GM12878 (cell line): Measurements from ENCODE around the gene HGS. TPM values are rescaled to one million over a fixed set of nuclear protein-coding genes. Genes with fewer than 3 reads are reported as not detected.

Experiments
- ATAC-seq: fragments of 200-7000 bp; cut with Tn5 transposase; 3 replicates; pipeline ENCODE4 v1.9.1; 2020; ENCODE audit warnings: mild to moderate bottlenecking, moderate library complexity
- BruUV-seq: library from RNA; stranded (reverse); fragments of 400-500 nt; replicated peaks from 2 replicates; lab custom pipeline; 2021; lab: Mats Ljungman, UMichigan
- CTCF ChIA-PET: fragments of 300-600 bp; sonication (Branson Sonifier 250); formaldehyde crosslinking; extraction: SDS; loops from one replicate; lab custom pipeline; 2021; ENCODE audit warnings: inconsistent platforms; lab: Yijun Ruan, JAX
- POLR2A ChIA-PET: fragments of 350-600 bp; formaldehyde crosslinking; extraction: SDS; loops from one replicate; lab custom pipeline; 2021; ENCODE audit warnings: inconsistent platforms; lab: Charles Lee
- RAD21 ChIA-PET: fragments of 300-600 bp; sonication (Branson Sonifier 250); formaldehyde crosslinking; loops from one replicate; lab custom pipeline; 2023; ENCODE audit warnings: antibody characterized with exemption; ENCODE audit not compliant: unreplicated experiment; lab: Charles Lee
- SMC1A ChIA-PET: fragments of 300-600 bp; sonication (Branson Sonifier 250); formaldehyde crosslinking; loops from one replicate; lab custom pipeline; 2023; ENCODE audit not compliant: unreplicated experiment, uncharacterized antibody; lab: Charles Lee
- DNase-seq: peaks from one replicate; pipeline ENCODE4 v3.0.0-alpha.2; 2011; ENCODE audit warnings: low read depth, low spot score
- FAIRE-seq: peaks from 3 replicates; lab custom pipeline; 2011; peaks lifted over from hg19 to GRCh38; lab: Jason Lieb, UNC
- H2AFZ ChIP-seq: 2 replicates; pipeline ENCODE4 v1.6.0; 2011; ENCODE audit warnings: low read depth, low read length, control low read depth; ENCODE audit not compliant: control insufficient read depth
- H3K27ac ChIP-seq: 2 replicates; pipeline ENCODE4 v1.5.1; 2011; ENCODE audit warnings: control low read depth; ENCODE audit not compliant: control insufficient read depth, insufficient read depth
- H3K27me3 ChIP-seq, 2 experiments: replicated peaks in 1 of 2; 2 replicates each; pipeline versions ENCODE4 v1.6.0 to v1.6.1; 2011; ENCODE audit warnings: low read length in 1 of 2; ENCODE audit not compliant: control insufficient read depth in 2 of 2, insufficient read depth in 2 of 2
- H3K36me3 ChIP-seq, 2 experiments: 2 replicates each; pipeline ENCODE4 v1.5.1; 2011; ENCODE audit warnings: low read length in 1 of 2; ENCODE audit not compliant: control insufficient read depth in 2 of 2, insufficient read depth in 2 of 2
- H3K4me1 ChIP-seq: 2 replicates; pipeline ENCODE4 v1.6.1; 2011; ENCODE audit warnings: mild to moderate bottlenecking, low read length, moderate library complexity, mixed read lengths; ENCODE audit not compliant: control insufficient read depth, insufficient read depth
- H3K4me2 ChIP-seq: 2 replicates; pipeline ENCODE4 v1.6.0; 2011; ENCODE audit warnings: control low read depth; ENCODE audit not compliant: control insufficient read depth, insufficient read depth
- H3K4me3 ChIP-seq: fragments of 200-600 bp; sonication (generic); 2 replicates; pipeline ENCODE4 v1.5.1; 2016
- H3K79me2 ChIP-seq: 2 replicates; pipeline ENCODE4 v1.6.0; 2011; ENCODE audit warnings: low read length; ENCODE audit not compliant: control insufficient read depth, insufficient read depth
- H3K9ac ChIP-seq: 2 replicates; pipeline ENCODE4 v1.8.0; 2011; ENCODE audit warnings: low read length, control low read depth, mixed read lengths; ENCODE audit not compliant: control insufficient read depth, insufficient read depth
- H3K9me3 ChIP-seq: replicated peaks from 3 replicates; pipeline ENCODE4 v1.5.1; 2011; ENCODE audit warnings: mild to moderate bottlenecking, low read length; ENCODE audit not compliant: control insufficient read depth, insufficient read depth
- H4K20me1 ChIP-seq: 2 replicates; pipeline ENCODE4 v1.6.0; 2011; ENCODE audit not compliant: control insufficient read depth, insufficient read depth
- BACH1 ChIP-seq: fragments of 450-650 bp; IDR thresholded peaks from 2 replicates; pipeline ENCODE4 v1.6.1; 2017; ENCODE audit warnings: mild to moderate bottlenecking, borderline replicate concordance
- CEBPB ChIP-seq, 2 experiments: fragments of 150-350 bp in 1 of 2; IDR thresholded peaks; 2 replicates each; pipeline ENCODE4 v1.6.1; 2012 to 2014; ENCODE audit warnings: low read depth in 2 of 2, low read length in 2 of 2, borderline replicate concordance in 1 of 2, inconsistent platforms in 1 of 2
- CHD2 ChIP-seq: IDR thresholded peaks from 2 replicates; pipeline ENCODE4 v1.6.1; 2011; ENCODE audit warnings: low read depth, low read length, improper control_type of control experiment, borderline replicate concordance
- CREM ChIP-seq: IDR thresholded peaks from 2 replicates; pipeline ENCODE4 v1.6.1; 2014; ENCODE audit warnings: antibody characterized with exemption, low read depth
- ETV6 ChIP-seq, 2 experiments: fragments of 450-650 bp in 1 of 2; IDR thresholded peaks in 1 of 2; conservative IDR thresholded peaks in 1 of 2; 2 replicates each; pipeline ENCODE4 v1.6.1; 2014; ENCODE audit warnings: antibody characterized with exemption in 1 of 2, borderline replicate concordance in 1 of 2, low read depth in 1 of 2, mild to moderate bottlenecking in 1 of 2, moderate library complexity in 1 of 2
- KAT2A ChIP-seq: conservative IDR thresholded peaks from 2 replicates; pipeline ENCODE4 v1.6.1; 2011; ENCODE audit warnings: low read depth, low read length; ENCODE audit not compliant: control insufficient read depth
- LARP7 ChIP-seq: fragments of 450-650 bp; IDR thresholded peaks from 2 replicates; pipeline ENCODE4 v1.6.1; 2017; ENCODE audit warnings: mild to moderate bottlenecking
- MTA2 ChIP-seq: fragments of 450-650 bp; IDR thresholded peaks from 2 replicates; pipeline ENCODE4 v1.6.1; 2016; ENCODE audit warnings: low read depth, mild to moderate bottlenecking, moderate library complexity
- NFXL1 ChIP-seq: fragments of 450-650 bp; IDR thresholded peaks from 2 replicates; pipeline ENCODE4 v1.6.1; 2017; ENCODE audit warnings: antibody characterized with exemption, mild to moderate bottlenecking, borderline replicate concordance
- RAD51 ChIP-seq: fragments of 450-650 bp; IDR thresholded peaks from 2 replicates; pipeline ENCODE4 v1.6.1; 2016; ENCODE audit warnings: moderate library complexity, mild to moderate bottlenecking, inconsistent platforms
- RELB ChIP-seq: fragments of 450-650 bp; IDR thresholded peaks from 2 replicates; pipeline ENCODE4 v1.6.1; 2017; ENCODE audit warnings: low read depth, mild to moderate bottlenecking, moderate library complexity
- SMAD5 ChIP-seq: IDR thresholded peaks from 2 replicates; pipeline ENCODE4 v1.6.1; 2016; ENCODE audit warnings: antibody characterized with exemption, low read depth
- USF2 ChIP-seq: IDR thresholded peaks from 2 replicates; pipeline ENCODE4 v1.6.1; 2011; ENCODE audit warnings: low read depth, low read length, improper control_type of control experiment, borderline replicate concordance
- ZNF217 ChIP-seq: fragments of 450-650 bp; IDR thresholded peaks from 2 replicates; pipeline ENCODE4 v1.6.1; 2017; ENCODE audit warnings: antibody characterized with exemption, mild to moderate bottlenecking
- WGBS: methylation state at CpG from one replicate; pipeline ENCODE4 v1.1.6; 2016; ENCODE audit warnings: low lambda C conversion rate; ENCODE audit not compliant: insufficient replicate concordance, insufficient coverage; ENCODE audit errors: missing lambda C conversion rate; 5-methylcytosine and 5-hydroxymethylcytosine counted together
- in situ Hi-C: fragments of 300-500 bp; cut with MboI; formaldehyde crosslinking; loops from 9 replicates; pipeline ENCODE4 v1.14.3; 2018; ENCODE audit warnings: mixed read lengths
- intact Hi-C: fragments of 100-400 bp; cut with micrococcal nuclease; formaldehyde crosslinking; loops from one replicate; pipeline ENCODE4 v1.14.2; 2022; ENCODE audit not compliant: unreplicated experiment
- polyA plus RNA-seq, 11 experiments: library from polyadenylated mRNA; depleted of rRNA in 4 of 11; unstranded in 6 of 11; stranded (reverse) in 5 of 11; fragments of >200 nt; fragmentation: Nextera tagmentation in 4 of 11; fragmentation: Illumina TruSeq in 1 of 11; extraction: Ambion mirVana in 4 of 11; extraction: Trizol in 1 of 11; gene quantifications; 1 replicate in 1 of 11; 2 replicates in 10 of 11; pipeline versions ENCODE4 v1.2.1 to v1.2.3, GENCODE V29; 2011 to 2016; ENCODE audit warnings: inconsistent platforms in 2 of 11, missing spikeins in 2 of 11, low read depth in 1 of 11
- total RNA-seq, 4 experiments: library from RNA; depleted of rRNA in 3 of 4; stranded (reverse); fragments of >200 nt in 3 of 4; fragmentation: Illumina TruSeq in 1 of 4; extraction: Trizol in 1 of 4; gene quantifications; 2 replicates each; pipeline versions ENCODE4 v1.2.1 to v1.2.3, GENCODE V29; 2013 to 2021
- TF ChIP-seq, protein P1 (sequence below): fragments of 450-650 bp; IDR thresholded peaks from 2 replicates; pipeline ENCODE4 v1.6.1; 2016; ENCODE audit warnings: mild to moderate bottlenecking
- TF ChIP-seq, protein P2 (sequence below): IDR thresholded peaks from 2 replicates; pipeline ENCODE4 v1.6.1; 2012; ENCODE audit warnings: low read depth, low read length, improper control_type of control experiment

Gene HGS
- total and polyA plus RNA-seq, 10 of the 15 experiments (the other 5 are each of a cell fraction or from before 2014, with no cell fraction given), result 2.2 to 85.6 (median 55.3) TPM

DNA sequence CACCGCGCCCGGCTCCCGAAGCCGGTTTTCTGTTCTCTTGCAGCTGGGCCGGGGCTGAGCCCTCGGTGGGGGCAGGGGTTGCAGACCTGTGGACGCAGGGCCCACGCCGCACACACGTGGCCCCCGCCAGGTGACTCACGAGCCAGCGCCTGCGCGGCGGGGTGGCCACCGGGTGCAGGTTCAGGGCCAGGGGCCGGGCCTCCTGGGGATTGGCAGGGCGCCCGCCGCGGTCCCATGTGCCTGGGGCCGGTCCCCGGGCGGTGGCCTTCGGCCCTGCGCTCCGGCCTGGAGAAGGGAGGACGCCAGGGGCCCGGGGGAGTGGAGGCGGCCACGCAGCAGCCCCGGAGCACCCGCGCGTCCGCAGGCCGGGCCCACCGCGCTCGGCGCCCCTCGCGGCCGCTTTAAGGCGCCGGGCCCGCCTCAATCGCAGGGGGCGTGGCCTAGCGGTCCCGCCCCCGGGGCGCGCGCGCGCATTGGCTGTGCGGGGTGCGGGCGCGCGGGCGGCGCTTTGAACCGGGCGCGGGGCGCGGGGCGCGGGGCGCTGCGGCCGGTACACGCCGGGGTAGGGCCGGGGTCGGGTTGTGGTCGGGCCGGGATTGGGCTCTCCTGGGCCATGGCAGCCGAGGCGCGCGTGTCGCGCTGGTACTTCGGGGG lies 28.1 kb downstream of the HGS start, which contains the start of gene SLC25A10:
SLC25A10 (plus strand) TSS at position 471 of the 654 bp plus-strand sequence; CDS start at position 614, 143 bp downstream.
- in situ Hi-C loops, result no loop called here
- WGBS, result 1% methylated on average over 72 of the region's 89 CpGs
- POLR2A ChIA-PET, result interaction anchor here (0.6 to 1.5 kb wide), 10 partner anchors 9 to 426 kb away, joined by 3 to 12 read pairs (median 4); partner anchors contain the start of genes ARL16, HGS and MRPL12
- peaks cover 18% of the 10 kb centered on the region for H3K4me1 ChIP-seq
- H3K9ac ChIP-seq, result peak within 1 kb of the TSS; percentile 71
- RAD21 ChIA-PET, result interaction anchor here (0.9 kb wide), 1 partner anchor 9 kb away, joined by 3 read pairs; the partner anchor contains the start of gene MRPL12
- CTCF ChIA-PET, result interaction anchor here (0.8 to 1.8 kb wide), 8 partner anchors 9 to 197 kb away, joined by 3 to 9 read pairs (median 3); partner anchors contain the start of genes ARL16, HGS and MRPL12
- peak within 1 kb of the TSS; percentile 89 for H3K4me3 ChIP-seq
- no peaks in the 10 kb centered on the region for H3K9me3 ChIP-seq
- no peaks in the 10 kb centered on the region for H3K27me3 ChIP-seq
- intact Hi-C loops, result no loop called here
- FAIRE-seq (no peak), ATAC-seq (peak; percentile 84), DNase-seq (no peak)
- BruUV-seq, result no TSS peak
- peaks cover 4 to 17% of the 10 kb centered on the region in 2 experiments for H3K36me3 ChIP-seq
- SMC1A ChIA-PET, result interaction anchor here (0.8 to 1.3 kb wide), 2 partner anchors 29 to 130 kb away, joined by 3 read pairs; no protein-coding TSS in a partner anchor
- H3K4me2 ChIP-seq, result peak within 1 kb of the TSS; percentile 100
- H3K79me2 ChIP-seq, result peaks cover 20% of the 10 kb centered on the region
- H2AFZ ChIP-seq, result peak within 1 kb of the TSS; percentile 73
- peak within 1 kb of the TSS; percentile 69 for H3K27ac ChIP-seq
- no peaks in the 10 kb centered on the region for H4K20me1 ChIP-seq
- TF ChIP-seq CREM, result peak; percentile 24; the same call in 1 of the 2 replicates
- no peak for TF ChIP-seq ETV6 (conservative IDR thresholded peaks at IDR 0.05 in 1 of 2, IDR thresholded peaks at IDR 0.05 in 1 of 2; ENCODE audit: borderline replicate concordance in 1 of 2, low read depth in 1 of 2)
- TF ChIP-seq, protein P1, sequence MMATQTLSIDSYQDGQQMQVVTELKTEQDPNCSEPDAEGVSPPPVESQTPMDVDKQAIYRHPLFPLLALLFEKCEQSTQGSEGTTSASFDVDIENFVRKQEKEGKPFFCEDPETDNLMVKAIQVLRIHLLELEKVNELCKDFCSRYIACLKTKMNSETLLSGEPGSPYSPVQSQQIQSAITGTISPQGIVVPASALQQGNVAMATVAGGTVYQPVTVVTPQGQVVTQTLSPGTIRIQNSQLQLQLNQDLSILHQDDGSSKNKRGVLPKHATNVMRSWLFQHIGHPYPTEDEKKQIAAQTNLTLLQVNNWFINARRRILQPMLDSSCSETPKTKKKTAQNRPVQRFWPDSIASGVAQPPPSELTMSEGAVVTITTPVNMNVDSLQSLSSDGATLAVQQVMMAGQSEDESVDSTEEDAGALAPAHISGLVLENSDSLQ, result peak; percentile 56; the same call in 1 of the 2 replicates
- no peak for TF ChIP-seq MTA2
- TF ChIP-seq CHD2, result peak; percentile 34; the same call in 1 of the 2 replicates
- no peak for TF ChIP-seq ZNF217
- no peak for TF ChIP-seq CEBPB (IDR thresholded peaks at IDR 0.05; ENCODE audit: borderline replicate concordance in 1 of 2, low read depth in 2 of 2, low read length in 2 of 2)
- peak; percentile 79 for TF ChIP-seq RAD51
- TF ChIP-seq KAT2A, result 0 out of 2 replicates have a peak, but pooled peaks have one; percentile 8
- TF ChIP-seq NFXL1, result 0 out of 2 replicates have a peak, but pooled peaks have one; percentile 31
- peak; percentile 80 for TF ChIP-seq BACH1
- no peak for TF ChIP-seq SMAD5
- peak; percentile 53 for TF ChIP-seq USF2
- TF ChIP-seq RELB, result 0 out of 2 replicates have a peak, but pooled peaks have one; percentile 7
- peak; percentile 79; the same call in 1 of the 2 replicates for TF ChIP-seq LARP7
- TF ChIP-seq, protein P2, sequence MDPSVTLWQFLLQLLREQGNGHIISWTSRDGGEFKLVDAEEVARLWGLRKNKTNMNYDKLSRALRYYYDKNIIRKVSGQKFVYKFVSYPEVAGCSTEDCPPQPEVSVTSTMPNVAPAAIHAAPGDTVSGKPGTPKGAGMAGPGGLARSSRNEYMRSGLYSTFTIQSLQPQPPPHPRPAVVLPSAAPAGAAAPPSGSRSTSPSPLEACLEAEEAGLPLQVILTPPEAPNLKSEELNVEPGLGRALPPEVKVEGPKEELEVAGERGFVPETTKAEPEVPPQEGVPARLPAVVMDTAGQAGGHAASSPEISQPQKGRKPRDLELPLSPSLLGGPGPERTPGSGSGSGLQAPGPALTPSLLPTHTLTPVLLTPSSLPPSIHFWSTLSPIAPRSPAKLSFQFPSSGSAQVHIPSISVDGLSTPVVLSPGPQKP, result 0 out of 2 replicates have a peak, but pooled peaks have one; percentile 35
